Stimulated activated CD8-positive, alpha-beta memory T cell treated with anti-CD3 and anti-CD28 coated beads, Interleukin-12 subunit alpha, Interleukin-12 subunit beta, amount 100 ng/mL, for 1 hour (primary cell): ENCODE results near the gene ARID1A.
A peak's percentile ranks its signal among the peaks of the same experiment; 100 is the strongest.
"Not testable (repeated sequence)": the region's sequence is repeated elsewhere in the genome, so short reads cannot be mapped to it uniquely, and the experiment has no call there.

Source experiments
- DNase-seq: peaks from one replicate; pipeline ENCODE4 v3.0.0-alpha.2; 2020; ENCODE audit warnings: low read depth

ARID1A gene

DNA sequence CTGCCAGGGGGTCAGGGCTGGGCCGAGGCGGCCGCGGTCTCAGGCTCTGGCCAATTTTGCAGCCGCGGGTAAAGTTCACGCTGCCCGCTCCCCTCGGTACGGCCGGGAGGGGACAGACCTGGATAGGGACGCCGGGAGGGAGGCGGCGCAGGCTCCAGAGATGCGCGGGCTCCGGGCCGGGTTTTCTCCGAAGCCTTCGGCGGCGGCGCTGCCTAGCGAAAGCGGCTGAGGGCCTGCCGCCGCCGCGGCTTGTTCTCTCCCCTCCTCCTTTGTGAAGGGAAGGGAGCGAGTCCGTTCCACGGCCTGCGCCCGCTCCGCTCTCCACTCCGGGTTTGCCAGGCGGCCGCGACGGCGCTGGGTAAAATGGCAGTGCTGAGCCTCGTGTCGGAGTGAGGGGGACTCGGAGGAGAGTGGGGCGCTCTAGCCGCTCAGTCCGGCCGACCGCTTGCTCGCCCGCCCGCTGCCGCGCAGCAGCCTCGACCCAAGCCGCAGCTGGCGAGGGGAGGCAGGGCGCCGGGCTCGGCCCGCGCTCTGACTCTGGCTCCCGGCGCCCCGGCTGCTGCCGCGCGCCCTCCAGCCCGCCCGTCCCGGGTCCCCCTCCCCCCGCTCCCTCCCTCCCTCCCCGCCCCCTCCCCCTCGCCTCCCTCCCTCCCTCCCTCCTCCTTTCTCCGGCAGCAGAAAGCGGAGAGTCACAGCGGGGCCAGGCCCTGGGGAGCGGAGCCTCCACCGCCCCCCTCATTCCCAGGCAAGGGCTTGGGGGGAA is at the start of gene ARID1A:
Gene ARID1A (plus strand): TSS at position 660 of the 763 bp plus-strand sequence. CDS start 389 bp downstream, outside the sequence.
- DNase-seq, result peak; percentile 88

DNA sequence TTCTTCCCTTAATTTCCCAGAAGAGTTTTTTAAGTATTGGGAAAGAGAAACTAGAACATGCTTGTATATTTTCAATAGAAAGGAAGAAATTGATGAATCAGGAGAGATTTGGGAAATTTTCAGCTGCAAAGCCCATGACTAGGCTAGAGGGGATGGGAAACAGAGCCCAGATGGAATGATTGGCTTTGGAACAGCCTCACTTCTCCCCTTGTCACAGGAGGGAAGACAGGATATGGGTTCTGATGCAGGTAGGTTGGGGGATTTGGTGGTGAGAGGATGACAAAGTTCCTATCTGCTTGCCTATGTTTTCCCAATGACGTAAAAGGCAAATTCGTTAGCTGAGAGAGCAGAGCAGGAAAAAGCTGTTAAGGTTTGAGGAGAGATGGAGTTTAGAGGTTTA is 31.0 kb upstream of the ARID1A start:
- no peak for DNase-seq

DNA sequence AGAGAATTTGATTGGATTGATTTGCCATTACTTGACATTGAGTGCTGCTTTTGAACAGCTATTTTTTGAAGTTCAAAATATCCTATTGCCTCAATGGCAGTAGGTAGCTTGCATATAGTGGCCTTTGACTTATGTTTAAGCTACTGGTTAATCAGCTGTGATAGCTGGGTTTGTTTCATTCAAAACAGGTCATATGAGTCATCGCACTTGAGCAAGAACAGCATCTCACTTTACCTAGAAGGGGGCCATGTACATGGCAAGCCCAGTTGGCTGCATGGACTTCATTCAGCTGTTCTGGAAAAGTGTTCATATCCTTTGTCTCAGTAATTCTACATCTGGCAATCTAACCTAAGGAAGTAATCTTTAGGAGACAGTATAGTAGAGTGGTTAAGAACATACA is 29.0 kb upstream of the ARID1A start:
- no peak for DNase-seq

DNA sequence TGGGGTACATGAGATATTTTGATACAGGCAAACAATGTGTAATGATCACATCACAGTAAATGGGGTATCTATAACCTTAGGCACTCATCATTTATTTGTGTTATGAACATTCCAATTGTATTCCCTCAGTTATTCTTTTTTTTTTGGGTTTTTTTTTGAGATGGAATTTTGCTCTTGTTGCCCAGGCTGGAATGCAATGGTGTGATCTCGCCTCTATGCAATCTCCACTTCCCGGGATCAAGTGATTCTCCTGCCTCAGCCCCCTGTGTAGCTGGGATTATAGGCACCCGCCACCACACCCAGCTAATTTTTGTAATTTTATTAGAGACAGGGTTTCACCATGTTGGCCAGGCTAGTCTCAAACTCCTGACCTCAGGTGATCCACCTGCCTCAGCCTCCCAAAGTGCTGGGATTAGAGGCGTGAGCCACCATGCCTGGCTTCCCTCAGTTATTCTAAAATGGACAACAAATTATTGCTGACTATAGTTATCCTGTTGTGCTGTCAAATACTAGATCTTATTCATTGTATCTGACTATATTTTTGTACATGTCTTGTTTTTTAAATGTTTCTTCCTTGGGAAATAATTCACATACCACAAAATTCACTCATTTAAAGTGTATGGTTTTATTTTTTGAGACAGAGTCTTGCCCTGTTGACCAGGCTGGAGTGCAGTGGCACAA is 27.6 kb upstream of the ARID1A start:
- not testable (repeated sequence) for DNase-seq

DNA sequence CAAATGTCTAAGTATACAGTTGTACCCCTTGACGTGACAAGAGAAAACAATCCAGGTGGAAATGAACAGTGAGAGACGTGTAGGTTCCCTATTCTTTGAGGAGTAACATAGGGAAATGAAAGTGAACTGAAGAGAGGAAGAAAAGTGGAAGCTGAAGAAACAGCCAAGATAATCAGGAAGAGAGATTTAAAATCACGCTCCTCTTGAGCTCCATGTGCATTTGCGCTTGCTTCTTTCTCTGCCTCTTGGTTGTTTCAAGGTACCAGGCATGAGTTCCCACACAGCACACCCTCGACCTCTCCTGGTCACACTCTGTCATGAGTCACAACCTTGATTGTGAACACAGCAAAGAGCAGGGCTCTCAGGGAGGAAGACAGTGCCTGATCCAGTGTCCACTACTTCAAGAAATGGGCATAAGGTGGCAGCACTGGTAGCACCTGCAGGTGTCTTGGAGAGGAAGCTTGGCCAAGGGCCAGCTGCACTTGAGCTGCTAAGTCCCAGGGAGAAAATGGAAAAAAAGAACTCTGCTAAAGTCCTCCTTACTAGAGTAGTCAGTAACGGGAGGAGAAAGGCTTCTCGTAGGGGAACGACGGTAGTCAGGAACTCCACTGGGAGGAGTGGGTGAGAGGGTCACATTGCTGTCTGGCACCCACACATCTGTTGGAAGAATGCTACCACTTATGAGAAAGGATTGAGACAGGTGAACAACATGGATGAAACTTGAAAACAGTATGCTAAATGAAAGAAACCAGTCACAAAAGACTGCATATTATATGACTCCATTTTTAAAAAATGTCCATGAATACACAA is 18.3 kb upstream of the ARID1A start:
- DNase-seq, result no peak

DNA sequence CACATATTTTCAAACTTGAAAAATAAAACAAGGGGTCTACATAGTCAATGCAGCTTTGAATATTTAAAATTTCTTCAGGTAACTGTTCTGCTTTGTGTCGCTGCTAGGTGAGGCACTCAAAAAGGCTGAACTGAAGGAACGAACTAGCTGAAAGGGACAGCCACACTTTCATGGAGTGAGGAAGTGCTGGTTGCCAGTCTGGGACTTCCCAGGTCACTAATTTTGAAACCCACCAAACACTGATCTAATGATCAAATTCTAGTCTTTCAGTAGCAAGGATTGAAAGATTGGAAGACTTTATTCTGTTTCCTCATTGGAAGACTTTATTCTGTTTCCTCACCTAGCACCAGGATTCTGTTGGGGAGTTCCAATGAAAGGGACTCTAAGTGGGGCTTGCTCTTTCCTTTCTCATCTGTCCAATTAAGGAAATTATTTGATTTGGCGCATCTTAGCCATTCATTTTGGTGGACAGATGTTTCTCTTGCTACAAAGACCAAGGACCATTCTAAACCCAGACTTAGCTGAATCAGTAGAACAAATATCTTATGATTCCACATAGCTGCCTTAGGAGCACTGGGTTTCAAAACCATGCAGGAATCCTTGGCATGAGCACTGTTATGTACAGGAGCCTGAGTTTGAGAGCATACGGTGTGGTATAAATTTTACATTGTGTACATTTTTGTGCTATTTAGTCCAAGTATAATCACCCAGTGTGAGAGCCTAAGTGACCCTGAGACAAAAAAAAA is 10.9 kb upstream of the ARID1A start:
- DNase-seq, result no peak

DNA sequence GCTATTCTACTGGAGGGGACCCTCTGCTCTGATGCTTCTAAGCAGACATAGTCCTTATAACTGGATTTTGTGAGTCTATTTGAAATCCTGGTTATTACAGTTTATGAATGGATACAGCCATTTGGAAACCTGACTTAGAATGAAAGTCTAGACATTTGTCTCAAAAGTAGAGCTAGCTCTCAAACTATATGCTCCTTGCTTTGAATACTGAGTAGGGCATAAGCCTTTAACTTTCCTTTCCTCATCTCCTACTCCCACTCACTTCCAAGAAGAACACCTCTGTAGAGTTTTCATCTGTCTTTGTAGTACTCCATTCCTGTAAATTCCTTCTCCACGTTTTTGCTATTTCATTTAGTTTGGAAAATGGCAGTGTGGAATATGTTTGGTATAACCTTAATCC is 9.0 kb upstream of the ARID1A start:
- no peak for DNase-seq

DNA sequence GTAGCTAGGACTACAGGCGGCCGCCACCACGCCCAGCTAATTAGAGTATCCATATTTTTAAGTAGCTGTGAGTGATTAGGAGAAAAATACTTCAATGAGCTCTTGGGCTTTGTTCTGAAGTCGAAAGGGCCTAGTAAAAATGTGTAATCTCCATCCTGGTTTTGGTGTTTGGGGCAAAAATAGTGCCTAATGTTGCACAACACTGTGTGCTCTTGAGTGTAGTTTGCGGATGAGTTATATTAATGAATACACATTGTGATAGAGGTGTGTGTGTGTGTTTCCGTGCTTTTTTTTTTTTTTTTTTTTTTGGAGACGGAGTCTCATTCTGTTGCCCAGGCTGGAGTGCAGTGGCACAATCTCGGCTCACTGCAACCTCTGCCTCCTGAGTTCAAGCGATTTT is 6.3 kb upstream of the ARID1A start:
- DNase-seq, result no peak

DNA sequence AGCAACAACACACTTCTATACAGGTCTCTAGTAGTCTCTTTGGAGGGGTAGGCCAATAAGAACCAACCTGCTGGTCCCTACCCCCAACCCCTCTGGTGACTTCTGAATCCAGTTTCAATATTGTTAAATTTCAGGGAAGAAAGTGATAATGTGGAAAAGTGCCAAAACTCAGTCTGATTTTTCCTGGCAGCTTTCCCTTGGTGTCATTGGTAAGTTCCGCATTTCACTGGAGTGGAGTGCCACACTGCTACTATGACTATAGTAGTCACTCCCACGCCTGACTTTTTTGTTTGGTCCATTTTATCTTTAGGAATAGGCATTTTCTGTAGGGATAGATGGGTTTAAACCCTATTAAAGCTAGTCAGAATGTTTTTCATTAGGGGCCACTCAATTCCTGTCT is 5.7 kb upstream of the ARID1A start:
- no peak for DNase-seq

DNA sequence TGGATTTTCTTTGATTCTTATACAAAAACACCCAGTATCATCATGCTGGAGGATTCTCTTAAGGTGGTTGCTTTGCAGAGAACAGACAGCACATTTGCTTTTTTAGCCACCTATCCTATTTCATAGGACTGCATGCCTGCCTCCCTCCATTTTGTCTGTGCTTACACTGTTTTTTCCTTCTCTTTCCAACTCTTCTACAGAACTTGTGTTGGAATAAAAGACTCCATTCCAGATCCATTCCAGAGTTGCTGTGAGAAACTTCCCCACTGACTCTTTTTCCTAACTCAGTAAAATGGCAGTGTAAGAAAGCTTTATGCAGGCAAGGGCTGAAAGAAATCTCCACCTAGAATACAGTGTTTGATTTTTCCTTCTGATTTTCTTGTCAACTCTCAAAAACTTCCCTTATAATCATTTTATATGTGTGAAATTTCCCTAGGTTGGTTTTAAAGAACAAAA is 5.2 kb upstream of the ARID1A start:
- no peak for DNase-seq

DNA sequence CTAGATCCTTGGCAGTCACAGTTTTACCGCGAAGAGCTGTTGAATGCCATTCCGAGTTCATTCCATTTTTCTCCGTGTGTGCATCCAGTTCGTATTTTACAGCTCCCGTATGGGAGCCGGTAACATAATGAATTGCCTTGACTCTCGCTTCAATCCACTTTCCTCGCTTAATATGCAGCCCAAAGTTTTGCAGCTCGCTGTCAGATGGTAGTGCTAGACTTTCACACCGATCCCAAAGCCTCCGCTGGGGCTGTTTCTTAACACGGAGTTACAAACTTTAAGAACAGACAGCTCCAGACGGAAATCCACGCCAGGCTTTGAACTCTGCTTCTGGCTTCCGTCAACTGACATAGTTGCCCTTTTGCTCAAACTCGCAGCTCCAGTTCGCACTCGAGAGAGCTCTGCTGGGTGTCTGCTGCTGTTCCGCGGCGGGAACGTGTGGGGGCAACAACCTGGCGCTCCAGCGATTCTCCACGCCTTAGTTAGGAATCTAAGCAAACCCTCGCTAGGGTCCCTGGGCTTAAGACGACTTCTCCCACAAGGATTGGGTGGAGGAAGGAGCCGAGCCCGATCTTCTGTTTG is 3.5 kb upstream of the ARID1A start:
- DNase-seq, result peak; percentile 68

DNA sequence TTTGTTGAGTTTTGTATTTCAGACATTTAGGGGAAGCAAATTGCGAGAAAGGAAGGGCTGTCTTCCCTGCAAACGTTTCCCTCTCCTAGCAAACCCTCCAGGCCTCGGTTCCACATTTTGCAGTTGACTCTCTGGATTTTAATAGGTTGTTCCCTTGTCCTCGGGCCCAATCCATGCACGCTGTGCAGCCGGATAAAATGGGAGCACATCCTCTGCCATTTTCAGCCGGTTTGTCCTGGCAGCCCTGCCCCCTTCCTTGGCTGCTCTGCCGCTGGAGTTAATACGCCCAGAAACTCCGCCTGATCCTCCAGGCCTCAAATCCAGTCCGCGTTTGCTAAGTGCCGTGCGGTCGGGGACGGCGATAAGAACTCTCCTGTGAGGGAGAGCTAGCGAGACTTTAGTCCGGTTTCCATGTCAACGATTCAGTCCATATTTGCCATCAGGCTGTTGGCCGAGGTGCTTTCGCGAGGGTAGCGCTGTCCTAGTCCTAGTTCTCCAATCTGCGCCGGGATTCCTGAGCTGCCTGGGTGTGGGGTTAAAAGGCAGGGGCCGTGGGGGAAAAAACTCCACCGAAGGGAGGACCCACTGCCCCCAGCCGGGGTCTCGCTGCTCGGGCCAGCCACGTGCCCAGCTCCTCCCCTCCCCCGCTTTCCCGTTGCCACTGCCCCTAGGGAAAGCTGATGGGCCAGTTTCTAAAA is 2.9 kb upstream of the ARID1A start:
- DNase-seq, result peak; percentile 74

DNA sequence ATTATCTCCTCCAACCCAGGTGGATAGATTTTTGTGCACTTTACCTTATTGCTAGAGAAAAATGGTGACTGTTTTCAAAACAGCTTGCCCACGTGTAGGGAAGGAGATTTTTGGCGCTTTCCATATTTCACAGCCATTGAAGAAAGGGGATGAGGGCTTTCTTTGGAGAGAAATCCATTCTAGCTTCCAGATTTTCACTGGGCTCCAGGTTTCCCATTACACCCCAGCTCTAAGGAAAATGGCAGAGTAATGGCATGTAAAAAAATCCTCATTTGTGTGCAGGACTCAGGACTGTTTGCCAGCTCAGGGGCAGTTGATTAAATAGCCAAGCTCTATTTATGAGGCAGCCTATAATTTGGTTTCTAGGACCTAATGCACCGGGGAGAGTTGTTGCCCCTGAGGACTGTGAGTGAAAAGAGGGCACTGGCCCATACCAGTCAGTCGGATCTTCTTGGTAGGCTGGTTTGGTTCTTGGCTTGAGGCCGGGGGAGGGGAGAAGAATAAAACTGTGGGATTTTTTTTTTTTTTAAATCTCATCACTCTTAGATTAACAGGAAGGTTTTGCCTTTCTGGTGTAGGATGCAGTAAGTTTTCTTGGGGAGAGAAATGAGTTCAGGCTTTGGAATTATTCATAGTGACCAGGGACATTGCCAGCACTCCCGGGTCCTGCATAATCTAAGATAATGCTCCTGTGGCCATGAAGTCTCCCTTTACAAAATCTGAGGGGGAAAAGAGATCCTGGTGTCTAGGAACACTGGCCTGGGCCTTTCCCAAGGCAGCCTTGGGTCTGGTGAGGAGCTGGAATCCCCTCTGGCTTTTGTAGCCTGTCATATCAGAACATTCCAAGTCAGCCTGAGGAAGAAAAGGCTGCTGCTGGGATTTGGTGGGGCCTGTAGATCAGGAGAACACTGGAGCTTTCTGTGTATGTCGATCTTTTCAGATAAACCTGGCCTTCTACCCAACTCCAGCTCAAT is 1.9 kb upstream of the ARID1A start:
- no peak for DNase-seq

DNA sequence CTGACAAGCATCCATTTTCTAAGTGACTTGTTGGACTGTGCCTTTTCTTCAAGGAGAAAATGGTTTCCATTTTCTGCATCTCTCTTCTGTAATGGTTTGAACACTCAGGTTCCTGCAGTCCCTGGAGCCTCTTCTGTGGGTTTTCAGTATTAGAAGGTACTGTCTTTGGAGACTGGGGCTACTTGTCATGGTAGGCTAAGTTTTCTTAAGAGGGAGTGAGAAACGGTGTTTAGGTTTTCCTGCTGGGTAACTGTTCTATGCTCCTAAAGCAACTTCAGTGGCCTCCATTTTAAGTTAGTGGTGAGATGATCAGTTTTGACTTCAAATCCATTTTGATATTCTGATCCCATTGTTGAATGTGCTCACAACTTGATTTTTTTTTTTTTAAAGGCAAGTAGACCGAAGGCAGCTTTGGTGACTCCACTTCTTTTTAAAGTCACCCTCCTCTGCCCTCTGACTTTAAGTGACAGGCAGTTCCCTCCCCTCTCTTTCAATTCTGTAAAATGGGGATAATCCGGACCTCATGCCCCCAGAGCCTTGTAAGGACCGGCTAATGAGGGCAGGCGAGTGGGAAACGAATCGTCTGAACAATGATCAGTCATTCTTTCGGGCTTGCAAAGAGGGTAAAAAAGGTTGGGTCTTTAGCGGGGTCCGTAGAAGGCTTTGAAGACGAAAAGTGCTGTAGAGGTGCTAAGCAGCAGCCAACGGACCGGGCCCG is 1.0 kb upstream of the ARID1A start:
- no peak for DNase-seq

DNA sequence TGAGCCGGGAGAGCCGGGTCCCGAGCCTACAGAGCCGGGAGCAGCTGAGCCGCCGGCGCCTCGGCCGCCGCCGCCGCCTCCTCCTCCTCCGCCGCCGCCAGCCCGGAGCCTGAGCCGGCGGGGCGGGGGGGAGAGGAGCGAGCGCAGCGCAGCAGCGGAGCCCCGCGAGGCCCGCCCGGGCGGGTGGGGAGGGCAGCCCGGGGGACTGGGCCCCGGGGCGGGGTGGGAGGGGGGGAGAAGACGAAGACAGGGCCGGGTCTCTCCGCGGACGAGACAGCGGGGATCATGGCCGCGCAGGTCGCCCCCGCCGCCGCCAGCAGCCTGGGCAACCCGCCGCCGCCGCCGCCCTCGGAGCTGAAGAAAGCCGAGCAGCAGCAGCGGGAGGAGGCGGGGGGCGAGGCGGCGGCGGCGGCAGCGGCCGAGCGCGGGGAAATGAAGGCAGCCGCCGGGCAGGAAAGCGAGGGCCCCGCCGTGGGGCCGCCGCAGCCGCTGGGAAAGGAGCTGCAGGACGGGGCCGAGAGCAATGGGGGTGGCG is 371 bp downstream of the ARID1A start:
- no peak for DNase-seq

DNA sequence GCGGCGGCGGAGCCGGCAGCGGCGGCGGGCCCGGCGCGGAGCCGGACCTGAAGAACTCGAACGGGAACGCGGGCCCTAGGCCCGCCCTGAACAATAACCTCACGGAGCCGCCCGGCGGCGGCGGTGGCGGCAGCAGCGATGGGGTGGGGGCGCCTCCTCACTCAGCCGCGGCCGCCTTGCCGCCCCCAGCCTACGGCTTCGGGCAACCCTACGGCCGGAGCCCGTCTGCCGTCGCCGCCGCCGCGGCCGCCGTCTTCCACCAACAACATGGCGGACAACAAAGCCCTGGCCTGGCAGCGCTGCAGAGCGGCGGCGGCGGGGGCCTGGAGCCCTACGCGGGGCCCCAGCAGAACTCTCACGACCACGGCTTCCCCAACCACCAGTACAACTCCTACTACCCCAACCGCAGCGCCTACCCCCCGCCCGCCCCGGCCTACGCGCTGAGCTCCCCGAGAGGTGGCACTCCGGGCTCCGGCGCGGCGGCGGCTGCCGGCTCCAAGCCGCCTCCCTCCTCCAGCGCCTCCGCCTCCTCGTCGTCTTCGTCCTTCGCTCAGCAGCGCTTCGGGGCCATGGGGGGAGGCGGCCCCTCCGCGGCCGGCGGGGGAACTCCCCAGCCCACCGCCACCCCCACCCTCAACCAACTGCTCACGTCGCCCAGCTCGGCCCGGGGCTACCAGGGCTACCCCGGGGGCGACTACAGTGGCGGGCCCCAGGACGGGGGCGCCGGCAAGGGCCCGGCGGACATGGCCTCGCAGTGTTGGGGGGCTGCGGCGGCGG is 1.0 kb downstream of the ARID1A start:
- DNase-seq, result no peak

DNA sequence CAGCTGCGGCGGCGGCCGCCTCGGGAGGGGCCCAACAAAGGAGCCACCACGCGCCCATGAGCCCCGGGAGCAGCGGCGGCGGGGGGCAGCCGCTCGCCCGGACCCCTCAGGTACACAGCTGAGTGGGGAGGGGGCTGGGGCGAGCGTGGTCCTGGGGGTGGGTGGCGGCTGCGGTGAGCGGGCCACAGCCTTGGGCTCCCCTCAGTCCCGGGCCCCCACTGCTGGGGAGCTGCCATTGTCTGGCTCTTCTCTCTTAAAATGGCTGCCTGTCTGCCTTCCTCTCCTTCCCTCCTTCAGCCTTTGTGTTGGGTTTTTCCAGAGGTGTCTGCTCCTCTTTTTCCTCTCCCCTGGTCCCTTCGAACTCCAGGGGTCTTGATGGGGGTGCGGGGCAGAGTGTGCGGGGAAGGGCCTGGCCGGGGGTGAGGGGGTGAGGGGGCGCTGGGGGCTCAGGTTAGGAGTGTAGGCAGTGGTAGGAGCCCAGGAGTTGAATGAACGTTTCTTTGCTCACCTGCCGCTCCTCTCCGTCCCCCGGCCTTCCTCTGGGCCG is 1.7 kb downstream of the ARID1A start:
- no peak for DNase-seq
